Measurements from ENCODE around the gene POLR3H.

Gene POLR3H

DNA sequence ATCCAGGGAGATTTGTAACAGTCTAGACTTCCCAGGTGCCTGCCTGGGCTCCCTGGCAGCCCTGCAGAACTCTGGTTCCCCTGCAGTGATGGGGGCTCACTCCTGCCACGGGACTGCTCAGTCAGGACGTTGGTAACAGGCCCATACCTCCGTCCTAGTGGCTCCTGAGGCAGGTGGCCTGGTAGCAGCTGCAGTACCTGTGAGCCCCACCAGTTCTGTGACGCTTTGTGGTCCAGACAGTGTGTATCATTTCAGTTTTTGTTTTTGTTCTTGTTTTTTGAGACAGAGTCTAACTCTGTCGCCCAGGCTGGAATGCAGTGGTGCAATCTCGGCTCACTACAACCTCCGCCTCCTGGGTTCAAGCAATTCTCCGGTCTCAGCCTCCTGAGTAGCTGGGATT, 27.8 kb downstream of the POLR3H start:
- no peak for DNase-seq (ENCODE audit: low read depth)

GRCh38 chr22:41513391-41513790, 30.9 kb downstream of the POLR3H start:
- DNase-seq (ENCODE audit: low read depth): no peak

- no peak for DNase-seq (ENCODE audit: low read depth)
These were observed 31.7 kb downstream of the POLR3H start for GRCh38 chr22:41512421-41513194.

DNA sequence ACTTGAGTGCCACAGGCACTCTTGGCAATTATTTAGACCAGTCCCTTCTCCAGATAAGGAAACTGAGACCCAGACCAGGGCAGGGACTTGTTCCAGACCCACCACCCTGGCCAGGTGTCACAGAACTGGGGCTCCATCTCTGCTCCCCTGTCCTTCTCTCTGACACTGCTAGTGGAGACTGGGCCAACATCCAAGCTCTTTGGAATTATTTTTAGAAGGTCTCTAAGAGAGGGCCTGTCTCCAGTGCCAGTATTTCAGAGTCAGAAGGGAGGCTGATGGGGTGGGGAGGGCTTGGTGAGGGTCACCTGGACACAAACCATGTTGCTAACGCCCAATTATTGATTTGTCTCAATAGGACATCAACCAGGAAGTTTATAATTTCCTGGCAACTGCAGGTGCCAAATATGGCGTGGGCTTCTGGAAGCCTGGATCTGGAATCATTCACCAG, 32.7 kb downstream of the POLR3H start:
- no peak for DNase-seq (ENCODE audit: low read depth)

DNA sequence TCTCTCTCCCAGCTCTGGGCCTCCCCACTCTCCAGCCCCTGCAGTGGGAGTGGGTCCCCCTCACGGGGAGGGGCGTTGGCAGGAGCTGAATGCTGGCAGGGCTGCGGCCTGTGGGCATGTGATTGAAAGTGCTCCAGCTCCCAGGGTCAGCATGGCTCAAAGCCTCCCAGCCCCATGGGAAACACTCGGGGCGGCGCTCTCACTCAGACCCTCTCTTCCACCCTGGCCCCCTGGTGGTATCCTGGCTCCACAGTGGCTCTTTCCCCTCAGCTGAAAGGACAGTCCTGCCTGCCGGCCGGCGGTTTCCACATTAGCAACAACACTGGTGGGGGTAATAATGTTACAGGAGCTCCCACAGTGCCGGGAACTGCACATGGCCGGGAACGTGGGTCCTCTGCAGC, 35.5 kb downstream of the POLR3H start:
- DNase-seq (ENCODE audit: low read depth): no peak

GRCh38 chr22:41507330-41508063, 36.8 kb downstream of the POLR3H start:
- DNase-seq (ENCODE audit: low read depth): no peak

DNA sequence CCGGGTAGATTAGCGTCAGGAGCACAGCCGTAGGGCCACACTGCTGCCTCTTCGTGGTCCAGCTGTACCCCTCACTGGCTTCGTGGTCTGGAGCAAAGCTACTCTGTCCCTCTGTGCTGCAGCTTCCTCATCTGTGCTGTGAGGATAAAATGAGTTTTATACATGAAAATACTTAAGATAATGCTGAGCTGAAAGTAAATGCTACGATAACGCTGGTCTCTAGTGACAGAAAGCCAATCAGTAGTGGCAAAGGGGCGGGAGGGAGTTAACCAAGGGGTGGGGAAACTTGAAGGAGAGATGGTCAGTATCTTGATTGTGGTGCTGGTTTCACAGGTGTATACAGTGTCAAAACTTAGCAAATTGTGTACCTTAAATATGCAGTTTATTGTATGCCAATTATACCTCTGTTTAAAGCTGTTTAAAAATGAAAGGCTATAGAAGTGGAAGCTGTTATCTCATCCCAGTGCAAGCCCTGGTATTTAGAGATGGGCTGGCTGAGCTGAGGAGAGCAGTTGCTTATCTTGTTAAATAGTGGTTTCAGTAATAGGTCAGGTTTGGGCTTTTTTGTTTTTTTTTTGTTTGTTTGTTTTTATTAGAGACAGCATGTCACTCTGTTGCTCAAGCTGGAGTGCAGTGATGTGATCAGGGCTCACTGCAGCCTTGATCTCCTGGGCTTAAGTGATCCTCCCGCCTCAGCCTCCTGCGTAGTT, 38.6 kb downstream of the POLR3H start:
- no peak for DNase-seq (ENCODE audit: low read depth)

DNA sequence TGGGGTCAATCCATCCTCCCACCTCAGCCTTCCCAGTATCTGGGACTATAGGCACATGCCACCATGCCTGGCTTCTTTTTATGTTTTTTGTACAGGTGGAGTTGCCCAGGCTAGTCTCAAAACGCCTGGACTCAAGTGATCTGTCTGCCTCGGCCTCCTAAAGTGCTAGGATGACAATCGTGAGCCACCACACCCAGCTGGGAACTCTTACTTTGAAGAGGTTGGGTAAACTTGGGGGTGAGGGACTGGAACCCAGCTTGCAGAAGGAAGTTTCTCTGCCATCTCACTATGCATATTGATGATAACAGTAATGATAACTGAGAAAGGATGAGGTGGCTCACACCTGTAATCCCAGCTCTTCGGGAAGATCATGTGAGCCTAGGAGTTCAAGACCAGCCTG, 39.5 kb downstream of the POLR3H start:
- no peak for DNase-seq (ENCODE audit: low read depth)

- no peak for DNase-seq (ENCODE audit: low read depth)
These were observed 39.9 kb downstream of the POLR3H start for GRCh38 chr22:41504397-41504796.

GRCh38 chr22:41501209-41501608, 43.1 kb downstream of the POLR3H start:
- no peak for DNase-seq (ENCODE audit: low read depth)

GRCh38 chr22:41500303-41500702, 44.0 kb downstream of the POLR3H start:
- no peak for DNase-seq (ENCODE audit: low read depth)

DNA sequence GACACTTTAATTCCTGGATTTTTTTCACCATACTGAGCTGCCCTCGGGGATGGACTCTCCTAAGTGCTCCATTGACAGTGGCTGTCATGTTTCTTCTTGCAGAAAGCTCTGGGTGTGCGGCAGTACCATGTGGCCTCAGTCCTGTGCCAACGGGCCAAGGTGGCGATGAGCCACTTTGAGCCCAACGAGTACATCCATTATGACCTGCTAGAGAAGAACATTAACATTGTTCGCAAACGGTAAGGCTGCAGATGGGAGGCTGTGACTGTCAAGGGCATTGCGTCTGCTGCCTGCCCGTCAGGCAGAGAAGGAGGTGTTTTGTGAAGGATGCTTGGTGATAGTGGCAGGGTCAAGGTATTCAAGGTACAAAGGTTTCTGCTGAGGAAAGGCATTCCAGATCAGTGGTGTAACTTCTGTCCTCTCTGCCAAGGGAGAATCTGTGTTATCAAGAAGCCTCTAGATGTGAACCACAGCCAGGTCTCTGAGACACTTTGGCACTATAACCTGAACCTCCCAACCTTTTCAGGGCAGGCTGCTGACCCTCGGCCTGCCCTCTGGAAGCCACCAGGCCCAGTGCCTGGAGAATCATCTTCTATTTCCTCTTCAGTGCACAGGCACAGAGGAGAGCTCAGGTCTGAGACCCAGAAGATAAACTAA, 44.5 kb downstream of the POLR3H start:
- no peak for DNase-seq (ENCODE audit: low read depth)

GRCh38 chr22:41498303-41498835, 45.9 kb downstream of the POLR3H start:
- DNase-seq (ENCODE audit: low read depth): no peak

DNA sequence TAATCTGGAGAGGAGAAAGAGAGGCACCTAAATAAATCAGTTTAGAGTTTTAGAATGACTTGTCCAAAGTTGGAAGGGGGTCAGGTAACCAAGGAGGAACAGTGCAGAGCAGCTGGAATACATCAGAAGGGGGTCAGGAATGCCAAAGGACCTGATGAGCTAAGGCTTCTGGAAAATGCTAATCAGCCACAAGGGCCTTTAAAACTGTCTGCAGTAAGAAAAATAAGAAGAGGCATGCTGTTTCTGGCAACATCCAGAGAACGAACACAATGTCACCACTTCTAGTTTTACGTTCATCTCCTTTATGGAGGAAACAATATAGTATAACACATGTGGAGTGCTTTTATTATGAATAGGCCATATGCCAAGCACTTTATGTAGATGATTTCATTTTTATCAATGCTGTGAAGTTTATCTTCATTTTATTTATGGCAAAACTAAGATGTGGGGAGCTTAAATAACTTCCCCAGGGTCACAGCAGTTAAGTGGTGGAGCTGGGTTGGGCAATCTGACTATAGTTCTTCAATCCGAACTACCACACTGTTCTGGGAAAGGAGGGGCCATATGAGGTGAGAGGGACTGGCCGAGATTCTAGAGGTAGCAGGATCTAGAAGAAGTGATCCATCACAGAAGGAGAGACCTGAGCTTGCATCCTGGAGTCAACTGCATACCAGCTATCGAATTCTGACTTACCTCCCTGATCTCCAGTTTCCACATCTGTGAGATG, 52.7 kb downstream of the POLR3H start:
- no peak for DNase-seq (ENCODE audit: low read depth)

GRCh38 chr22:41488596-41489385, 55.5 kb downstream of the POLR3H start:
- DNase-seq (ENCODE audit: low read depth): no peak

DNA sequence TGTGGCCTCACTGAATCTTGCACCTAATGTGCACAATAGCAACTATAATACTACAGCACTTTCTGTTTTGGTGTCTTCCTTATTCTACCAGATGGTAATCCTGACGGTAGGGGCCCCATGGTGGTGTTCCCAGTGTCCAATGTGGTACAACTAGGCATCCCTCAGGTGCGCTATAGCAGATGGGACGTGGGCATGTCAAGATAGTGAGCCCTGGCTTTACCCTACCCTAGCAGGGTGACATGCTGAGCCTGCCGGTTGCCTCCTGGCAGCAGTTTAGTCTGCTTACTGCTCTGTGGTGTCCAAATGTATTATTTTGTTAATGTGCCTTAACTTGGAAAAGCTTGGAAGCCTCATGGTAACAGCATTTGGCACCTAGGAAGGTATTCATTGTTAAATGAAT, 56.2 kb downstream of the POLR3H start:
- no peak for DNase-seq (ENCODE audit: low read depth)

- DNase-seq (ENCODE audit: low read depth): no peak
These were observed 57.0 kb downstream of the POLR3H start for GRCh38 chr22:41487037-41487935.

DNA sequence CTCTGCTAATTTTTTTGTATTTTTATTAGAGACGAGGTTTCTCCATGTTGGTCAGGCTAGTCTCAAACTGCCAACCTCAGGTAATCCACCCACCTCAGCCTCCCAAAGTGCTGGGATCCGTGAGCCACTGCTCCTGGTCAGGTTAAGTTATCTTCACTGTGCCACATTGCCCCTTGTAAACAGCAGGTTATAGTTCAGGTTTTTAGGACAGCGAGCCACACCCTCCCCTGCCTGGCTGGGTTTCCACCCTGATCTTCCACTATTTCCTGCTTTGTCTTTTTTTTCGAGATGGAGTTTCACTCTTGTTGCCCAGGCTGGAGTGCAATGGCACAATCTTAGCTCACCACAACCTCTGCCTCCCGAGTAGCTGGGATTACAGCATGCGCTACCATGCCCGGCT, 59.2 kb downstream of the POLR3H start:
- no peak for DNase-seq (ENCODE audit: low read depth)

DNA sequence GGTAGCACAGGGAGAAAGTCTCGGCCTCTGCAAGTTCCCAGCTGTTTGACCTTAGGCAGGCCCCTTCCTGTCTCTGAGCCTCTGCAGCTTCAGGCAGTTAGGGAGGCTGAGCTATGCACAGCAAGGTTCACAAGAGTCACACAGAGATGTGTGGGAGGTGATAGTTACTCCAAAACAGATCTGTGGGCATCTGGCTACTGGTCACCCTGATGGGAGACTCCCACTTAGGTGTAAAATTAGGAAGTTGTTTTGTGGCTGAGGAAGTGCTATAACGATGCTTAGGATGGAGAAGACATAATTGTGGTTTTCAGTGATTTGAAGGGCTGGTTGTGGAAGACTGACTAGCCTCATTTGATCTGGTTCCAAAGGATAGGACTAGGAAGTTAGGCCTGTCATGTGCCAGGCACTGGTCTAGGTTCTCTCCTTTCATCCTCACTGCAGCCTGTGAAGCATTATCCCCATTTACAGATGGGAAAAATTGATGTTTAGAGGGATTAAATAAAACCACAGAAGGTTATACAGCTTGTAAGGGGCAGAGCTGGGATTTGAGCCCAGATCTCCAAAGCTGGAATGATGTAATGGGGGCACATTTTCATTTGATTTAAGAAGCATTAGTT, 61.8 kb downstream of the POLR3H start:
- DNase-seq (ENCODE audit: low read depth): no peak
